PC-3 (cell line): ENCODE measurements around the gene PDSS2. TPM values are rescaled to one million over a fixed set of nuclear protein-coding genes. Genes with fewer than 3 reads are reported as not detected.

ENCODE experiments used
- ATAC-seq: fragments of 200-7000 bp; cut with Tn5 transposase; 2 replicates; pipeline ENCODE4 v1.9.1; 2020; ENCODE audit warnings: mild to moderate bottlenecking, moderate library complexity
- BruUV-seq: library from RNA; stranded (reverse); fragments of 400-500 nt; replicated peaks from 2 replicates; lab custom pipeline; 2021; lab: Mats Ljungman, UMichigan
- CTCF ChIA-PET: fragments of 300-600 bp; sonication (Branson Sonifier 250); formaldehyde crosslinking; loops from one replicate; lab custom pipeline; 2022; ENCODE audit warnings: antibody characterized with exemption; lab: Charles Lee
- POLR2A ChIA-PET: fragments of 300-600 bp; sonication (Branson Sonifier 250); formaldehyde crosslinking; loops from one replicate; lab custom pipeline; 2022; ENCODE audit warnings: antibody characterized with exemption; ENCODE audit not compliant: unreplicated experiment; lab: Charles Lee
- DNase-seq: peaks from one replicate; pipeline ENCODE4 v3.0.0-alpha.2; 2015
- H2AFZ ChIP-seq: fragments of 300-600 bp; sonication (generic); 2 replicates; pipeline ENCODE4 v1.6.0; 2016; ENCODE audit warnings: antibody characterized with exemption, low read length
- H3F3A ChIP-seq: fragments of 300-600 bp; sonication (generic); one replicate; pipeline ENCODE4 v1.6.0; 2017; ENCODE audit warnings: antibody characterized with exemption, low read length, control low read depth, mild to moderate bottlenecking; ENCODE audit not compliant: unreplicated experiment
- H3K27ac ChIP-seq: fragments of 300-600 bp; sonication (generic); 2 replicates; pipeline ENCODE4 v1.5.1; 2016; ENCODE audit warnings: mild to moderate bottlenecking, low read length
- H3K27me3 ChIP-seq: fragments of 300-600 bp; sonication (generic); 2 replicates; pipeline ENCODE4 v1.6.1; 2016; ENCODE audit warnings: low read length, mixed read lengths
- H3K36me3 ChIP-seq: fragments of 300-600 bp; sonication (generic); 2 replicates; pipeline ENCODE4 v1.6.1; 2016; ENCODE audit warnings: low read depth, mixed run types, low read length, mixed read lengths
- H3K4me1 ChIP-seq: fragments of 300-600 bp; sonication (generic); 2 replicates; pipeline ENCODE4 v1.5.1; 2016; ENCODE audit warnings: low read length; ENCODE audit not compliant: insufficient read depth
- H3K4me2 ChIP-seq: fragments of 300-600 bp; sonication (generic); 2 replicates; pipeline ENCODE4 v1.6.0; 2016; ENCODE audit warnings: low read length
- H3K4me3 ChIP-seq: fragments of 300-600 bp; sonication (generic); 2 replicates; pipeline ENCODE4 v1.5.1; 2016; ENCODE audit warnings: mild to moderate bottlenecking, low read length, mixed read lengths
- H3K79me2 ChIP-seq: fragments of 300-600 bp; sonication (generic); 2 replicates; pipeline ENCODE4 v1.6.1; 2017; ENCODE audit warnings: low read length, mixed read lengths
- H3K9ac ChIP-seq: fragments of 300-600 bp; sonication (generic); 2 replicates; pipeline ENCODE4 v1.6.0; 2016; ENCODE audit warnings: mild to moderate bottlenecking, low read length
- H3K9me2 ChIP-seq: fragments of 300-600 bp; sonication (generic); replicated peaks from 2 replicates; pipeline ENCODE4 v1.6.1; 2016; ENCODE audit warnings: mixed run types, low read length, mixed read lengths
- H3K9me3 ChIP-seq: fragments of 300-600 bp; sonication (generic); 2 replicates; pipeline ENCODE4 v1.6.1; 2016; ENCODE audit warnings: low read length, mixed read lengths
- H4K20me1 ChIP-seq: fragments of 300-600 bp; sonication (generic); 2 replicates; pipeline ENCODE4 v1.6.1; 2016; ENCODE audit warnings: low read length, mixed read lengths
- CTCF ChIP-seq: fragments of 300-600 bp; sonication (generic); conservative IDR thresholded peaks from 2 replicates; pipeline ENCODE4 v1.5.1; 2017; ENCODE audit warnings: antibody characterized with exemption, low read depth, mild to moderate bottlenecking, low read length
- EZH2 ChIP-seq: fragments of 300-600 bp; sonication (generic); IDR thresholded peaks from one replicate; pipeline ENCODE4 v1.6.1; 2017; ENCODE audit warnings: antibody characterized with exemption, mild to moderate bottlenecking, low read length; ENCODE audit not compliant: unreplicated experiment
- EZH2phosphoT487 ChIP-seq: fragments of 300-600 bp; sonication (generic); IDR thresholded peaks from 2 replicates; pipeline ENCODE4 v1.6.1; 2018; ENCODE audit warnings: mild to moderate bottlenecking, antibody characterized with exemption, low read length, borderline replicate concordance
- intact Hi-C: fragments of 100-400 bp; cut with micrococcal nuclease; formaldehyde crosslinking; loops from 2 replicates; pipeline ENCODE4 v1.9.0; 2023
- total RNA-seq: library from RNA; depleted of rRNA; stranded (reverse); fragments of >200 nt; gene quantifications from 2 replicates; pipeline ENCODE4 v1.2.3, GENCODE V29; 2014

PDSS2 gene
- total RNA-seq, 1 experiment from 2014 or later = 6.6 TPM

- intact Hi-C loops = no loop called here
- no peak overlapping the region for H2AFZ ChIP-seq
- no peak for TF ChIP-seq EZH2phosphoT487
- TF ChIP-seq CTCF = no peak
- TF ChIP-seq EZH2 = no peak
- no peak overlapping the region for H3K27ac ChIP-seq
- no peaks in the 10 kb centered on the region for H3K36me3 ChIP-seq
- no peaks in the 10 kb centered on the region for H3K27me3 ChIP-seq
- no peaks in the 10 kb centered on the region for H3F3A ChIP-seq
- no peaks in the 10 kb centered on the region for H3K9me2 ChIP-seq
- BruUV-seq = no TSS peak
- H3K9ac ChIP-seq = no peak overlapping the region
- no peak overlapping the region for H3K4me2 ChIP-seq
- H3K9me3 ChIP-seq = no peaks in the 10 kb centered on the region
- no peaks in the 10 kb centered on the region for H3K79me2 ChIP-seq
- no peaks in the 10 kb centered on the region for H4K20me1 ChIP-seq
- ChIA-PET CTCF (no interaction called here), POLR2A (no interaction called here)
- ATAC-seq = no peak
- no peak for DNase-seq
- H3K4me3 ChIP-seq = no peak overlapping the region
- no peaks in the 10 kb centered on the region for H3K4me1 ChIP-seq
Measured at GRCh38 chr6:107231243-107231642, 228.1 kb downstream of the PDSS2 start.

GRCh38 chr6:107230448-107230847 is 228.9 kb downstream of the PDSS2 start:
- H2AFZ ChIP-seq = no peak overlapping the region
- no peak for DNase-seq
- ATAC-seq = no peak
- no TSS peak for BruUV-seq
- H4K20me1 ChIP-seq = no peaks in the 10 kb centered on the region
- intact Hi-C loops = no loop called here
- no peaks in the 10 kb centered on the region for H3K79me2 ChIP-seq
- TF ChIP-seq CTCF (no peak), EZH2phosphoT487 (no peak), EZH2 (no peak)
- H3K36me3 ChIP-seq = no peaks in the 10 kb centered on the region
- no peaks in the 10 kb centered on the region for H3K27me3 ChIP-seq
- no peak overlapping the region for H3K4me3 ChIP-seq
- H3K9ac ChIP-seq = no peak overlapping the region
- no peaks in the 10 kb centered on the region for H3K9me2 ChIP-seq
- H3K27ac ChIP-seq = no peak overlapping the region
- ChIA-PET POLR2A (no interaction called here), CTCF (no interaction called here)
- H3F3A ChIP-seq = no peaks in the 10 kb centered on the region
- H3K9me3 ChIP-seq = no peaks in the 10 kb centered on the region
- H3K4me2 ChIP-seq = no peak overlapping the region
- H3K4me1 ChIP-seq = no peaks in the 10 kb centered on the region

- Histone ChIP-seq H3K4me2 (no peak overlapping the region), H3K9me3 (no peaks in the 10 kb centered on the region), H3K27me3 (no peaks in the 10 kb centered on the region), H2AFZ (no peak overlapping the region), H3K27ac (no peak overlapping the region), H4K20me1 (no peaks in the 10 kb centered on the region), H3K4me1 (no peaks in the 10 kb centered on the region), H3F3A (no peaks in the 10 kb centered on the region), H3K4me3 (no peak overlapping the region), H3K9me2 (no peaks in the 10 kb centered on the region), H3K36me3 (no peaks in the 10 kb centered on the region), H3K9ac (no peak overlapping the region), H3K79me2 (no peaks in the 10 kb centered on the region)
- ChIA-PET POLR2A (no interaction called here), CTCF (no interaction called here)
- TF ChIP-seq EZH2phosphoT487 (no peak), CTCF (no peak), EZH2 (no peak)
- no TSS peak for BruUV-seq
- intact Hi-C loops = no loop called here
- DNase-seq (no peak), ATAC-seq (no peak)
Measured at GRCh38 chr6:107230024-107230423, 229.3 kb downstream of the PDSS2 start.
